BJ (cell line): ENCODE measurements around the gene TMEM52. TPM values are rescaled to one million over a fixed set of nuclear protein-coding genes. Genes with fewer than 3 reads are reported as not detected.

Experiments used
- CTCF ChIA-PET: fragments of 350-600 bp; formaldehyde crosslinking; extraction: SDS; loops from one replicate; lab custom pipeline; 2021; ENCODE audit warnings: antibody characterized with exemption, inconsistent platforms; lab: Yijun Ruan, JAX
- POLR2A ChIA-PET: fragments of 300-600 bp; sonication (Branson Sonifier 250); formaldehyde crosslinking; extraction: SDS; loops from one replicate; lab custom pipeline; 2021; ENCODE audit warnings: antibody characterized with exemption; lab: Charles Lee
- DNase-seq: peaks from one replicate; pipeline ENCODE4 v3.0.0-alpha.2; 2011; ENCODE audit warnings: low read depth
- H3K27me3 ChIP-seq: 2 replicates; pipeline ENCODE4 v1.6.0; 2011; ENCODE audit warnings: low read length; ENCODE audit not compliant: control insufficient read depth, insufficient read depth
- H3K36me3 ChIP-seq: 2 replicates; pipeline ENCODE4 v1.5.1; 2011; ENCODE audit warnings: low read length; ENCODE audit not compliant: control insufficient read depth, insufficient read depth
- H3K4me3 ChIP-seq: 2 replicates; pipeline ENCODE4 v1.5.1; 2011; ENCODE audit warnings: low read depth, mild to moderate bottlenecking, control low read depth, low read length
- polyA plus RNA-seq: library from polyadenylated mRNA; depleted of rRNA; stranded (reverse); fragments of >200 nt; gene quantifications from 2 replicates; pipeline ENCODE4 v1.2.3, GENCODE V29; 2011
- TF ChIP-seq, protein P1 (sequence below): IDR thresholded peaks from 2 replicates; pipeline ENCODE4 v1.5.1; 2011; ENCODE audit warnings: low read depth, mild to moderate bottlenecking, control low read depth, inconsistent platforms, low read length, moderate library complexity; ENCODE audit not compliant: insufficient read depth

Gene TMEM52
- polyA plus RNA-seq, 1 experiment, result 1.0 TPM

DNA sequence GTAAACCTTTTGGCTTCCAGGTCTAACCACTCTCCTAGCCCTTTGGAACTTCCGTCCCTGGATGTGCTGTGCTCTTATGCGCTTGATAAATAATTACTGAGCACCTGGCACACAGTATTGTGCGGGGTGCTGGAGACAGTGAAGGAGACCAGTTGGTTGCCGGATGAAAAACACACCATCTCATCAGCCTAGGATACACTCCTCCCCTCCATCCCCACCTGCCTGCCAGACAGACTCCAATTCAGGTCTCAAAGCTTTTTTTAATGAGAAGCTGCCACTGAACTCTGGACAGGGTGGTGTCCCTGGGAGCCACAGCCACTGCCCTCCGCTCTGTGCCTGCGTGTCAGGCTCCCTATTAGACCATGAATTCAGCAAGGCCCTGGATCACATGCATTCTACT, 37.4 kb downstream of the TMEM52 start:
- no peaks in the 10 kb centered on the region for H3K27me3 ChIP-seq
- TF ChIP-seq, protein P1, sequence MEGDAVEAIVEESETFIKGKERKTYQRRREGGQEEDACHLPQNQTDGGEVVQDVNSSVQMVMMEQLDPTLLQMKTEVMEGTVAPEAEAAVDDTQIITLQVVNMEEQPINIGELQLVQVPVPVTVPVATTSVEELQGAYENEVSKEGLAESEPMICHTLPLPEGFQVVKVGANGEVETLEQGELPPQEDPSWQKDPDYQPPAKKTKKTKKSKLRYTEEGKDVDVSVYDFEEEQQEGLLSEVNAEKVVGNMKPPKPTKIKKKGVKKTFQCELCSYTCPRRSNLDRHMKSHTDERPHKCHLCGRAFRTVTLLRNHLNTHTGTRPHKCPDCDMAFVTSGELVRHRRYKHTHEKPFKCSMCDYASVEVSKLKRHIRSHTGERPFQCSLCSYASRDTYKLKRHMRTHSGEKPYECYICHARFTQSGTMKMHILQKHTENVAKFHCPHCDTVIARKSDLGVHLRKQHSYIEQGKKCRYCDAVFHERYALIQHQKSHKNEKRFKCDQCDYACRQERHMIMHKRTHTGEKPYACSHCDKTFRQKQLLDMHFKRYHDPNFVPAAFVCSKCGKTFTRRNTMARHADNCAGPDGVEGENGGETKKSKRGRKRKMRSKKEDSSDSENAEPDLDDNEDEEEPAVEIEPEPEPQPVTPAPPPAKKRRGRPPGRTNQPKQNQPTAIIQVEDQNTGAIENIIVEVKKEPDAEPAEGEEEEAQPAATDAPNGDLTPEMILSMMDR, result no peak
- no peaks in the 10 kb centered on the region for H3K36me3 ChIP-seq
- CTCF ChIA-PET, result interaction anchor here (1.3 kb wide), 1 partner anchor 27 kb away, joined by 3 read pairs; no protein-coding TSS in a partner anchor
- POLR2A ChIA-PET, result no interaction called here
- no peak overlapping the region for H3K4me3 ChIP-seq
- DNase-seq, result no peak

DNA sequence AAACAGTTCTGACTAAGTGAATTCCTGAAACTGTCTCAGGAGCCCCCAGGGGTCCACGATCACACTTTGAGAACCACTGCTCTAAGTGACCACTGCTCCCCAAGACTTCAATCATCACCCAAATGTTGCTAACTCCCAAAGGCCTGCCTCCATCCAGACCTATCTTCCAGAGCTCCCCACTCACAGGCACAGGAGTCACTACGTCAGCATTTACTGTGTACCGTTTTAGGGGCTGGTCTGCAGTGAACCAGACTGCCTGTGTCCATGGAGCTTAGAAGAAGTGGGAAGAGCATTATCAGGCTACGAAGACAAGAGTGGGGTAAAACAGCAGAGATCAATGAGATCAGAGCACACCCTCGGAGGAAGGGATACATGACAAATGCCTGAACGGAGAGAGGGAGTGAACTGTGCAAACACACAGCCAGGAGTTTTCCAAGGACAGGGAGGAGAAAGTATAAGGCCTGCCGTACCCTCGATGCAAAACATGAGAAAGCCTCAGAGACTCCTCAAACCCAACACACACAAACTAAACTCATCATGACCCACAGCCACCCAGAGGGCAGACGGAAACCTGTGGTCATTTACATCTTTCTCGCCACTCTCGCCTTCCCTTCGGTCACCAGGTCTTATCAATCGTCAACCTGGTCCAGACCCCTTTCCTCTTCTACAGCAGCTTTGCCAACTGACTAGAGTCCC, 38.3 kb downstream of the TMEM52 start:
- ChIA-PET POLR2A (no interaction called here), CTCF (interaction anchor here (0.7 kb wide), 1 partner anchor 11 kb away, joined by 3 read pairs; no protein-coding TSS in a partner anchor)
- TF ChIP-seq, protein P1, result no peak
- no peaks in the 10 kb centered on the region for H3K27me3 ChIP-seq
- no peak overlapping the region for H3K4me3 ChIP-seq
- H3K36me3 ChIP-seq, result 0 out of 2 replicates have a peak, but pooled peaks cover 1% of the 10 kb centered on the region
- no peak for DNase-seq

DNA sequence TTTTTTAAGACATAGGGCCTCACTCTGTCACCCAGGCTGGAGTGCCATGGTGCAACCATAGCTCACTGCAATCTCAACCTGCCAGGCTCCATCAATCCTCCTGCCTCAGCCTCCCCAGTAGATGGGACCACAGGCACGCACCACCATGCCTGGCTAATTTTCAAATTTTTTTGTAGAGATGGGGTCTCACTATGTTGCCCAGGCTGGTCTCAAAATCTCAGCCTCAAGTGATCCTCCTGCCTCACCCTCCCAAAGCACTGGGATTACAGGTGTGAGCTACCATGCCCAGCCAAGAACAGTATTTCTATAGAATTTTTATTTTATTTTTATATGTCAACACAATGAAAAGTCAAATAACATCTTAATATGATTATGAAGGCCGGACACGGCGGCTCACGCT, 39.1 kb downstream of the TMEM52 start:
- H3K4me3 ChIP-seq, result no peak overlapping the region
- TF ChIP-seq, protein P1, result no peak
- CTCF ChIA-PET, result interaction anchor here (0.7 kb wide), 1 partner anchor 10 kb away, joined by 3 read pairs; no protein-coding TSS in a partner anchor
- no peaks in the 10 kb centered on the region for H3K27me3 ChIP-seq
- peaks cover 2% of the 10 kb centered on the region; the same call in 1 of the 2 replicates for H3K36me3 ChIP-seq
- no peak for DNase-seq
- POLR2A ChIA-PET, result no interaction called here

DNA sequence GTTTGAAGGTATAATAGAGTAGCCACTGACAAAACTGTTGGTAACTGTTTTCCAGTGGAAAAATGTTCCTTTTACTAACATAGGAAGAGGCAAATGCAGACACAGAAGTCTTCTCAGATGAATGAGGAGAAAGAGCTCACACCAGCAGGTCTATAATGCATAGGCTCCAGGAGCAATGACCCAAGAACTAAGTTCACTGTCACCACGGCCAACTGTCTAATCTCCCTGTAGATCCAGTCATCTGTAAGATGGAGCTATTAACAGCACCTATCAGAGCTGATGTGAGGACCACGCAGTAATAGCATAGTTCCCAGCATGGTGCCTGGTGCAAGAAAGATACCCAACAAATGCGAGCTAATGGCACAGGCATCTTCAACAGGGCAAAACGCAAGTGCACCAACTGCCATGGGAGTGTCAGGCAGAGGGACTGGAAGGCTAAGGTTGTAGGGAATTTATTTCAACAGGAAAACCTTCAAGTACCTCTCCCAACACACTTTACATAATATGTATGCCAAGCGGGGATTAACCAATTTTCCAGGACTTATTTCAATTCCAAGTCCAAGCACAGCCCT, 41.1 kb downstream of the TMEM52 start:
- no peak for DNase-seq
- POLR2A ChIA-PET, result no interaction called here
- Histone ChIP-seq H3K36me3 (peaks cover 5% of the 10 kb centered on the region), H3K4me3 (no peak overlapping the region), H3K27me3 (no peaks in the 10 kb centered on the region)
- TF ChIP-seq, protein P1, result no peak
- CTCF ChIA-PET, result interaction anchor here (1.0 kb wide), 1 partner anchor 11 kb away, joined by 3 read pairs; no protein-coding TSS in a partner anchor

DNA sequence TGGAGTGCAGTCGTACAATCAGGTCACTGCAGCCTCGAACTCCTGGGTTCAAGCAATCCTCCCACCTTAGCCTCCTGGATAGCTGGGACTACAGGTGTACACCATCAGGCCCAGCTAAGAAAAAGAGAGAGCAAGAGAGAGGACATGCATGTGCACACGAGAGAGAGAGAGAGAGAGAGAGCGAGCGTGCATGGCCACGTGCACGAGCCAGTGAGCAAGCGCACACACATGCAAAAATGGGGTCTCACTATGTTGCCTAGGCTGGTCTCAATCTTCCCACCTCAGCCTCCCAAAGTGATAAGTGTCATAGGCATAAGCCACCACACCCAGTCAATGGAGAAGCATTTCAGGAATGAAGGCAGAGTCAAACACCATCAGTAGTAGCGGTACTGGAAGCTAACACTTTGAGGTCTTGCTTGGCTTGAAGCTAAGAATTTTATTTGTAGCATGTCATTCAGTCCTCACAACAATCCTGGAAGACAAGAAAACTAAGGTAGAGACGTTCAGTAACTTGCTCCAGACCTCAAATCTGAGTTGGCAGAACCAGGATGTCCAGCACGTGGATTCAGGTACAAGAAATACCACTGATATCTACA, 42.6 kb downstream of the TMEM52 start:
- H3K4me3 ChIP-seq, result no peak overlapping the region
- ChIA-PET CTCF (interaction anchor here (1.4 kb wide), 1 partner anchor 13 kb away, joined by 6 read pairs; no protein-coding TSS in a partner anchor), POLR2A (no interaction called here)
- peaks cover 8% of the 10 kb centered on the region for H3K36me3 ChIP-seq
- TF ChIP-seq, protein P1, result no peak
- H3K27me3 ChIP-seq, result no peaks in the 10 kb centered on the region
- DNase-seq, result no peak
